Breast epithelium (tissue), 3 donors: Measurements from ENCODE around the gene GPR21.

Experiments
- POLR2A ChIP-seq: fragments of 450-650 bp; IDR thresholded peaks from one replicate; pipeline ENCODE4 v1.6.1; 2016; ENCODE audit warnings: antibody characterized with exemption, mild to moderate bottlenecking, moderate library complexity
- TF ChIP-seq, protein P1 (sequence below), 3 donors: fragments of 450-650 bp; IDR thresholded peaks; one replicate each; pipeline ENCODE4 v1.5.1; 2016 to 2017; ENCODE audit warnings: antibody characterized with exemption in 3 of 3, mild to moderate bottlenecking in 3 of 3, moderate library complexity in 3 of 3

DNA sequence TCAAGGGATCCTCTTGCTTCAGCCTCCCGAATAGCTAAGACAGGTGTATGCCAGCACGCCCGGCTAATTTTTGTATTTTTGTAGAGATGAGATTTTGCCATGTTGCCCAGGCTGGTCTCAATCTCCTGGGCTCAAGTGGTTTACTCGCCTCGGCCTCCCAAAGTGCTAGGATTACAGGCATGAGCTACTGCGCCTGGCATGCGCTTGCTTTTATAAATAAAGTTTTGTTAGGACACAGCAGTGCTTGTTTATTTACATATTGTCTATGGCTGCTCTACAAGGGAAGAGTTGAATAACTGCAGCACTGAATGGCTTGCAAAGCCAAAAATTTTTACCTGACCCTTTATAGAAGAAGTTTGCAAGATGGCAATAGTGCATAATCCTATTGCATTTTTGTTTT is 27.7 kb downstream of the GPR21 start:
- TF ChIP-seq, protein P1, sequence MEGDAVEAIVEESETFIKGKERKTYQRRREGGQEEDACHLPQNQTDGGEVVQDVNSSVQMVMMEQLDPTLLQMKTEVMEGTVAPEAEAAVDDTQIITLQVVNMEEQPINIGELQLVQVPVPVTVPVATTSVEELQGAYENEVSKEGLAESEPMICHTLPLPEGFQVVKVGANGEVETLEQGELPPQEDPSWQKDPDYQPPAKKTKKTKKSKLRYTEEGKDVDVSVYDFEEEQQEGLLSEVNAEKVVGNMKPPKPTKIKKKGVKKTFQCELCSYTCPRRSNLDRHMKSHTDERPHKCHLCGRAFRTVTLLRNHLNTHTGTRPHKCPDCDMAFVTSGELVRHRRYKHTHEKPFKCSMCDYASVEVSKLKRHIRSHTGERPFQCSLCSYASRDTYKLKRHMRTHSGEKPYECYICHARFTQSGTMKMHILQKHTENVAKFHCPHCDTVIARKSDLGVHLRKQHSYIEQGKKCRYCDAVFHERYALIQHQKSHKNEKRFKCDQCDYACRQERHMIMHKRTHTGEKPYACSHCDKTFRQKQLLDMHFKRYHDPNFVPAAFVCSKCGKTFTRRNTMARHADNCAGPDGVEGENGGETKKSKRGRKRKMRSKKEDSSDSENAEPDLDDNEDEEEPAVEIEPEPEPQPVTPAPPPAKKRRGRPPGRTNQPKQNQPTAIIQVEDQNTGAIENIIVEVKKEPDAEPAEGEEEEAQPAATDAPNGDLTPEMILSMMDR (IDR thresholded peaks at IDR 0.05), result no peak
- TF ChIP-seq POLR2A, result no peak
